ENCODE results near the gene KIAA1549.
A peak's percentile ranks its signal among the peaks of the same experiment; 100 is the strongest.

Gene KIAA1549

GRCh38 chr7:138975343-138976104 lies 5.7 kb downstream of the KIAA1549 start (continued):
- TF ChIP-seq IKZF3 (tag by site-specific recombination; IDR thresholded peaks at IDR 0.05) (0 out of 2 replicates have a peak, but pooled peaks have one; percentile 8), OSR2 (tag by site-specific recombination; IDR thresholded peaks at IDR 0.05) (peak; percentile 46), SCRT1 (tag by site-specific recombination; IDR thresholded peaks at IDR 0.05; ENCODE audit: borderline replicate concordance) (peak; percentile 85), INSM2 (tag by site-specific recombination; IDR thresholded peaks at IDR 0.05) (no peak), MYNN (tag by site-specific recombination; IDR thresholded peaks at IDR 0.05; ENCODE audit: borderline replicate concordance) (no peak), ZNF112 (tag by site-specific recombination; IDR thresholded peaks at IDR 0.05) (no peak)

DNA sequence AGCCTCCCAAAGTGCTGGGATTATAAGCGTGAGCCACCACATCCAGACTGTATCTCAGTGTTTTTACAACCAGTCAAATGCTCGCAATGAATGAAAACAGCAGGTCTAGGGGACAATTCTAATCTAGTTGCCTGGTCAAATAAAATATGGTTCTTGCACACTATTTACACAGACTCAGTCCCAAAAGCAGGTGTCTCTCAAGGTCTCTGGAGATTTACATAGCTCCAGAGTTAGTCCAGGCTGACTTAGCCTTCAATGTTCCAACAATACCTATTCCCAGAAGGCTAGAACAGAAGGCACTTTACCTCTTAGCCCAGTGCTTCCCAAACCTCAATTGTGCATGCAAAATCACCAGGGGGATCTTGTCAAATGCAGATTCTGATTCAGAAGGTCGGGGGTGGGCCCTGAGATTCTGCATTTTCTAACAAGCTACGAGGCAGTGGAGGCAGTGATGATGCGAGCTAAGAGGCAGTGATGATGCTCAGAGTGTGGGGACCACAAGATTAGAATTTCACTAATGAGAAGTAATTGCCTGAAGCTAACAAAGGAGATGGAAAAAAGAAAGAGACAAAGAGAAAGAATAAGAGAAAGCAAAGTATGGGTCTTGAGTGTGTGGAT lies 6.4 kb downstream of the KIAA1549 start:
- H3K4me1 ChIP-seq (ENCODE audit: control insufficient read depth, insufficient read depth, low read length): peaks cover 4% of the 10 kb centered on the region; the same call in 1 of the 2 replicates
- no peaks in the 10 kb centered on the region for H3K36me3 ChIP-seq (ENCODE audit: control insufficient read depth in 2 of 2, insufficient read depth in 1 of 2, low read length in 2 of 2)
- H3K27ac ChIP-seq (ENCODE audit: extremely low read depth, low read depth, low read length): no peak overlapping the region
- H3K4me3 ChIP-seq (ENCODE audit: low read depth, low read length): no peak overlapping the region
- H3K9me3 ChIP-seq (ENCODE audit: control insufficient read depth, insufficient read depth, low read depth, low read length): no peaks in the 10 kb centered on the region
- POLR2A ChIA-PET: interaction anchor here (0.6 kb wide), 1 partner anchor 43 kb away, joined by 3 read pairs; no protein-coding TSS in a partner anchor
- TF ChIP-seq ZBTB1 (tag by site-specific recombination; IDR thresholded peaks at IDR 0.05) (no peak), BCL11B (tag by site-specific recombination; IDR thresholded peaks at IDR 0.05; ENCODE audit: low read depth) (no peak), ZNF335 (tag by site-specific recombination; conservative IDR thresholded peaks at IDR 0.05) (no peak), ZNF518A (tag by site-specific recombination; conservative IDR thresholded peaks at IDR 0.05; ENCODE audit: low read depth) (no peak), SP2 (tag by site-specific recombination; IDR thresholded peaks at IDR 0.05) (no peak), ZNF677 (tag by site-specific recombination; IDR thresholded peaks at IDR 0.05) (no peak), ZNF776 (tag by site-specific recombination; IDR thresholded peaks at IDR 0.05; ENCODE audit: borderline replicate concordance) (no peak)
- CTCF ChIA-PET: interaction anchor here (1.3 kb wide), 1 partner anchor 11 kb away, joined by 3 read pairs; no protein-coding TSS in a partner anchor

GRCh38 chr7:138974103-138974502 lies 7.1 kb downstream of the KIAA1549 start:
- ChIA-PET POLR2A (no interaction called here), CTCF (interaction anchor here (1.3 kb wide), 1 partner anchor 12 kb away, joined by 3 read pairs; no protein-coding TSS in a partner anchor)
- peaks cover 4% of the 10 kb centered on the region; the same call in 1 of the 2 replicates for H3K4me1 ChIP-seq (ENCODE audit: control insufficient read depth, insufficient read depth, low read length)
- H3K27ac ChIP-seq (ENCODE audit: extremely low read depth, low read depth, low read length): no peak overlapping the region
- TF ChIP-seq, protein P1, sequence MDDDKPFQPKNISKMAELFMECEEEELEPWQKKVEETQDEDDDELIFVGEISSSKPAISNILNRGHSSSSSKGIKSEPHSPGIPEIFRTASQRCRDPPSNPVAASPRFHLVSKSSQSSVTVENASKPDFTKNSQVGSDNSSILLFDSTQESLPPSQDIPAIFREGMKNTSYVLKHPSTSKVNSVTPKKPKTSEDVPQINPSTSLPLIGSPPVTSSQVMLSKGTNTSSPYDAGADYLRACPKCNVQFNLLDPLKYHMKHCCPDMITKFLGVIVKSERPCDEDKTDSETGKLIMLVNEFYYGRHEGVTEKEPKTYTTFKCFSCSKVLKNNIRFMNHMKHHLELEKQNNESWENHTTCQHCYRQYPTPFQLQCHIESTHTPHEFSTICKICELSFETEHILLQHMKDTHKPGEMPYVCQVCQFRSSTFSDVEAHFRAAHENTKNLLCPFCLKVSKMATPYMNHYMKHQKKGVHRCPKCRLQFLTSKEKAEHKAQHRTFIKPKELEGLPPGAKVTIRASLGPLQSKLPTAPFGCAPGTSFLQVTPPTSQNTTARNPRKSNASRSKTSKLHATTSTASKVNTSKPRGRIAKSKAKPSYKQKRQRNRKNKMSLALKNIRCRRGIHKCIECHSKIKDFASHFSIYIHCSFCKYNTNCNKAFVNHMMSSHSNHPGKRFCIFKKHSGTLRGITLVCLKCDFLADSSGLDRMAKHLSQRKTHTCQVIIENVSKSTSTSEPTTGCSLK (tag by site-specific recombination; IDR thresholded peaks at IDR 0.05): no peak
- TF ChIP-seq SP2 (tag by site-specific recombination; IDR thresholded peaks at IDR 0.05) (no peak), HOXA7 (CRISPR knock-in tag; IDR thresholded peaks at IDR 0.05; ENCODE audit: borderline replicate concordance) (no peak), SALL2 (tag by site-specific recombination; IDR thresholded peaks at IDR 0.05; ENCODE audit: borderline replicate concordance) (no peak), ZSCAN5A (tag by site-specific recombination; IDR thresholded peaks at IDR 0.05) (no peak), ZNF354C (tag by site-specific recombination; IDR thresholded peaks at IDR 0.05; ENCODE audit: borderline replicate concordance, low read depth) (no peak)
- TF ChIP-seq, protein P2, sequence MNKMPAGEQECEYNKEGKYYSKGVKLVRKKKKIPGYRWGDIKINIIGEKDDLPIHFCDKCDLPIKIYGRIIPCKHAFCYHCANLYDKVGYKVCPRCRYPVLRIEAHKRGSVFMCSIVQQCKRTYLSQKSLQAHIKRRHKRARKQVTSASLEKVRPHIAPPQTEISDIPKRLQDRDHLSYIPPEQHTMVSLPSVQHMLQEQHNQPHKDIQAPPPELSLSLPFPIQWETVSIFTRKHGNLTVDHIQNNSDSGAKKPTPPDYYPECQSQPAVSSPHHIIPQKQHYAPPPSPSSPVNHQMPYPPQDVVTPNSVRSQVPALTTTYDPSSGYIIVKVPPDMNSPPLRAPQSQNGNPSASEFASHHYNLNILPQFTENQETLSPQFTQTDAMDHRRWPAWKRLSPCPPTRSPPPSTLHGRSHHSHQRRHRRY (tag by site-specific recombination; IDR thresholded peaks at IDR 0.05): no peak
- no peak overlapping the region for H3K4me3 ChIP-seq (ENCODE audit: low read depth, low read length)
- H3K9me3 ChIP-seq (ENCODE audit: control insufficient read depth, insufficient read depth, low read depth, low read length): no peaks in the 10 kb centered on the region
- H3K36me3 ChIP-seq (ENCODE audit: control insufficient read depth in 2 of 2, insufficient read depth in 1 of 2, low read length in 2 of 2): no peaks in the 10 kb centered on the region
